Measurements from ENCODE around the gene CYSRT1. TPM values are rescaled to one million over a fixed set of nuclear protein-coding genes. Genes with fewer than 3 reads are reported as not detected.

Gene CYSRT1
- polyA plus RNA-seq, 3 donors: 0.17 TPM; not detected in 2

DNA sequence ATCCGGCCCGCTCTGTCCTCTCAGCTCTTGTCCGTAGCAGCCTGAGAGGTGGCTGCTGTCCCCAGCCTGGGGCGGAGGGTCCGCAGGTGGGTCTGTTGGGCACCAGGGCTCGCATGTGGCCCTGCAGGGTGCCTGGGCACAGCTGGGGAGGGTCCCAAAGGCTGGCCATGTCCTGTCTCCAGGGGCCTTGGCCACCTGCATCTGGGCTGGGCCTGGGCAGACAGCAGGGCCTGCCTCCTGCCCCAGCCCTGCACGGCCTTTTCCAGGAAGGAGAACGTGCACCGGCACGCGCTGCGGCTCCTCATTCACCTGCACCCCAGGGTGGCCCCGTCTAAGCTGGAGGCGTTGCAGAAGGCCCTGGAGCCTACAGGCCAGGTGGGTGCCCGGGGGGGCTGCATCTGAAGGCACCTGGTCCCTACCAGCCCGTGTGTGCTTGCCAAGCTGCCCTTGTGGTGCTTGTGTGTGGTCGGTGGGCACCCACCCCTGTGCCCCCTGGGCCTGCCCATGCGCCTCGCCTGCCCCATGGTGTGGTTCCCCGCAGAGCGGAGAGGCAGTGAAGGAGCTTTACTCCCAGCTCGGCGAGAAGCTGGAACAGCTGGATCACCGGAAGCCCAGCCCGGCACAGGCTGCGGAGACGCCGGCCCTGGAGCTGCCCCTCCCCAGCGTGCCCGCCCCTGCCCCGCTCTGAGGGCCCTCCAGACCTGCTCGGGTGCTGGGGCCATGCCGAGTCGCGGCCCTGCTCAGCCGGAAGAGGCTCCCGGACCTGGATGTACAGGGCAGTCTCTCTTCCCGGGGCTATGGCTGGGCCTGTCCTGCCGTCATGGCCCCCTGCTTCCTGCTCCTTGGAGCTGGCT lies 47.5 kb downstream of the CYSRT1 start:
- H3K4me3 Mint-ChIP-seq: no peak overlapping the region
- H3K27ac Mint-ChIP-seq: no peak overlapping the region
- Histone ChIP-seq H4K20me1 (ENCODE audit: insufficient read depth, low read length) (peaks cover 24% of the 10 kb centered on the region), H3K27me3 (ENCODE audit: control insufficient read depth in 2 of 2, insufficient read depth in 2 of 2, low read length in 2 of 2) (no peaks in the 10 kb centered on the region), H3K9ac (ENCODE audit: insufficient read depth, low read length, poor library complexity, severe bottlenecking) (no peak overlapping the region), H3K36me3 (replicated peaks in 1 of 2; ENCODE audit: control insufficient read depth in 1 of 2, insufficient read depth in 2 of 2, low read length in 2 of 2) (peaks cover 16 to 60% of the 10 kb centered on the region in 2 donors), H3K4me1 (ENCODE audit: control insufficient read depth in 1 of 2, insufficient read depth in 2 of 2, low read length in 2 of 2) (peaks cover 50 to 57% of the 10 kb centered on the region in 2 donors), H3K4me3 (replicated peaks in 1 of 3; ENCODE audit: low read depth in 2 of 3, low read length in 3 of 3) (no peak overlapping the region), H3K79me2 (ENCODE audit: insufficient read depth, low read length) (peaks cover 18% of the 10 kb centered on the region), H3K4me2 (replicated peaks; ENCODE audit: extremely low read depth, low read length, poor library complexity, severe bottlenecking) (no peak overlapping the region), H3K27ac (ENCODE audit: low read depth in 1 of 2, low read length in 2 of 2) (no peak overlapping the region), H3K9me3 (replicated peaks in 1 of 2; ENCODE audit: control insufficient read depth in 1 of 2, insufficient read depth in 1 of 2, low read length in 2 of 2) (no peaks in the 10 kb centered on the region), H2AFZ (ENCODE audit: insufficient read depth, low read depth, low read length, poor library complexity, severe bottlenecking) (no peak overlapping the region)
- peaks cover 56% of the 10 kb centered on the region for H3K4me1 Mint-ChIP-seq
- intact Hi-C loops (cut with micrococcal nuclease): no loop called here
- TF ChIP-seq, protein P1, sequence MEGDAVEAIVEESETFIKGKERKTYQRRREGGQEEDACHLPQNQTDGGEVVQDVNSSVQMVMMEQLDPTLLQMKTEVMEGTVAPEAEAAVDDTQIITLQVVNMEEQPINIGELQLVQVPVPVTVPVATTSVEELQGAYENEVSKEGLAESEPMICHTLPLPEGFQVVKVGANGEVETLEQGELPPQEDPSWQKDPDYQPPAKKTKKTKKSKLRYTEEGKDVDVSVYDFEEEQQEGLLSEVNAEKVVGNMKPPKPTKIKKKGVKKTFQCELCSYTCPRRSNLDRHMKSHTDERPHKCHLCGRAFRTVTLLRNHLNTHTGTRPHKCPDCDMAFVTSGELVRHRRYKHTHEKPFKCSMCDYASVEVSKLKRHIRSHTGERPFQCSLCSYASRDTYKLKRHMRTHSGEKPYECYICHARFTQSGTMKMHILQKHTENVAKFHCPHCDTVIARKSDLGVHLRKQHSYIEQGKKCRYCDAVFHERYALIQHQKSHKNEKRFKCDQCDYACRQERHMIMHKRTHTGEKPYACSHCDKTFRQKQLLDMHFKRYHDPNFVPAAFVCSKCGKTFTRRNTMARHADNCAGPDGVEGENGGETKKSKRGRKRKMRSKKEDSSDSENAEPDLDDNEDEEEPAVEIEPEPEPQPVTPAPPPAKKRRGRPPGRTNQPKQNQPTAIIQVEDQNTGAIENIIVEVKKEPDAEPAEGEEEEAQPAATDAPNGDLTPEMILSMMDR (IDR thresholded peaks at IDR 0.05): no peak
- peaks cover 0 to 4% (median 2%) of the 10 kb centered on the region in 3 donors for H3K27me3 Mint-ChIP-seq (ENCODE audit: low read depth in 3 of 3)
- DNase-seq: no peak
- H3K36me3 Mint-ChIP-seq: peaks cover 26 to 59% of the 10 kb centered on the region in 2 donors
- 93% methylated on average over 39 of the region's 39 CpGs for WGBS (ENCODE audit: insufficient coverage)
- no peaks in the 10 kb centered on the region for H3K9me3 Mint-ChIP-seq

DNA sequence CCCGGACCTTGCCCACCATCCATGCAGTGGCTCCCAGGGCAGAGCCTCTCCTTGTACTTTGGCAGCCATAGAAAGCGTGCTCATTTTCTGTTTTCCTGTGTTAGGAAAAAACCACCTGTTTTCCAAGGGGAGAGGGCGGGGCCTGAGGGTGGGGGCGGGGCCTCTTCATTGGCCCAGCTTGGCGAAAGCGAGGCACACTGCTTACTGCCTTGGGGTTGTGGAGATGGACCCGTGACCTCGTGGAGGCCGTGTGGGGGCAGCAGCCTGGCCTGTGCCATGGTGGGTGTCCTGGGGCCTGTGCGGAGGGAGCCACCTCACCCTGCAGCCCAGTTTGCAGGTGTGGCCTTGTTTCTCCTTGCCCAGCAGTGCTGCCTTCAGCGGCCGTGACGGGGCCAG lies 48.1 kb downstream of the CYSRT1 start:
- H3K36me3 ChIP-seq (replicated peaks in 1 of 2; ENCODE audit: control insufficient read depth in 1 of 2, insufficient read depth in 2 of 2, low read length in 2 of 2): peaks cover 16 to 56% of the 10 kb centered on the region in 2 donors
- Mint-ChIP-seq H3K9me3 (no peaks in the 10 kb centered on the region), H3K27ac (no peak overlapping the region), H3K4me1 (peaks cover 50% of the 10 kb centered on the region), H3K36me3 (peaks cover 22 to 53% of the 10 kb centered on the region in 2 donors), H3K4me3 (no peak overlapping the region), H3K27me3 (ENCODE audit: low read depth in 3 of 3) (peaks cover 0 to 4% (median 2%) of the 10 kb centered on the region in 3 donors)
- H3K27me3 ChIP-seq (ENCODE audit: control insufficient read depth in 2 of 2, insufficient read depth in 2 of 2, low read length in 2 of 2): no peaks in the 10 kb centered on the region
- no peak overlapping the region for H3K27ac ChIP-seq (ENCODE audit: low read depth in 1 of 2, low read length in 2 of 2)
- peaks cover 22% of the 10 kb centered on the region for H3K79me2 ChIP-seq (ENCODE audit: insufficient read depth, low read length)
- peaks cover 29% of the 10 kb centered on the region for H4K20me1 ChIP-seq (ENCODE audit: insufficient read depth, low read length)
- intact Hi-C loops (cut with micrococcal nuclease): no loop called here
- whole genome bisulfite sequencing (ENCODE audit: insufficient coverage): 95% methylated on average over 13 of the region's 13 CpGs
- no peaks in the 10 kb centered on the region for H3K9me3 ChIP-seq (replicated peaks in 1 of 2; ENCODE audit: control insufficient read depth in 1 of 2, insufficient read depth in 1 of 2, low read length in 2 of 2)
- TF ChIP-seq, protein P1 (IDR thresholded peaks at IDR 0.05): no peak
- H3K4me2 ChIP-seq (replicated peaks; ENCODE audit: extremely low read depth, low read length, poor library complexity, severe bottlenecking): no peak overlapping the region
- no peak overlapping the region for H3K9ac ChIP-seq (ENCODE audit: insufficient read depth, low read length, poor library complexity, severe bottlenecking)
- H2AFZ ChIP-seq (ENCODE audit: insufficient read depth, low read depth, low read length, poor library complexity, severe bottlenecking): no peak overlapping the region
- no peak for DNase-seq
- H3K4me1 ChIP-seq (ENCODE audit: control insufficient read depth in 1 of 2, insufficient read depth in 2 of 2, low read length in 2 of 2): peaks cover 44 to 57% of the 10 kb centered on the region in 2 donors
- no peak overlapping the region for H3K4me3 ChIP-seq (replicated peaks in 1 of 3; ENCODE audit: low read depth in 2 of 3, low read length in 3 of 3)
